HUES64 (cell line): Measurements from ENCODE around the gene CHST15.

ENCODE experiments used
- H3K27ac ChIP-seq: 2 replicates; pipeline ENCODE4 v1.7.0; 2013; ENCODE audit warnings: low read depth, low read length, inconsistent platforms
- H3K27me3 ChIP-seq: 2 replicates; pipeline ENCODE4 v1.6.1; 2013; ENCODE audit warnings: mild to moderate bottlenecking, low read length; ENCODE audit not compliant: insufficient read depth
- H3K36me3 ChIP-seq: 2 replicates; pipeline ENCODE4 v1.6.1; 2013; ENCODE audit warnings: mild to moderate bottlenecking, low read length; ENCODE audit not compliant: insufficient read depth
- H3K4me1 ChIP-seq: 2 replicates; pipeline ENCODE4 v1.6.1; 2013; ENCODE audit warnings: mild to moderate bottlenecking, low read length, moderate library complexity; ENCODE audit not compliant: insufficient read depth
- H3K4me3 ChIP-seq: 2 replicates; pipeline ENCODE4 v1.5.1; 2013; ENCODE audit warnings: mild to moderate bottlenecking, low read length, moderate library complexity
- H3K9ac ChIP-seq: 2 replicates; pipeline ENCODE4 v1.6.1; 2013; ENCODE audit warnings: mild to moderate bottlenecking, low read depth, low read length
- H3K9me3 ChIP-seq: 2 replicates; pipeline ENCODE4 v1.6.1; 2013; ENCODE audit warnings: low read depth, low read length; ENCODE audit not compliant: insufficient read depth
- WGBS: fragments of 150-250, 120-280 bp; methylation state at CpG from one replicate; pipeline ENCODE4 v1.1.7; 2013; ENCODE audit warnings: missing lambda C conversion rate; 5-methylcytosine and 5-hydroxymethylcytosine counted together

Gene CHST15

GRCh38 chr10:123991611-123992570 is 101.5 kb downstream of the CHST15 start:
- 21% methylated on average over 92 of the region's 92 CpGs for WGBS
- H3K36me3 ChIP-seq = no peaks in the 10 kb centered on the region
- no peaks in the 10 kb centered on the region for H3K9me3 ChIP-seq
- H3K27me3 ChIP-seq = peaks cover 64% of the 10 kb centered on the region
- H3K27ac ChIP-seq = no peak overlapping the region
- H3K4me1 ChIP-seq = peaks cover 6% of the 10 kb centered on the region; the same call in 1 of the 2 replicates
- H3K9ac ChIP-seq = 0 out of 2 replicates have a peak overlapping the region, but pooled peaks have one; percentile 26
- peak overlapping the region; percentile 40 for H3K4me3 ChIP-seq

GRCh38 chr10:123990889-123991288 is 102.5 kb downstream of the CHST15 start:
- no peaks in the 10 kb centered on the region for H3K9me3 ChIP-seq
- no peaks in the 10 kb centered on the region for H3K36me3 ChIP-seq
- peaks cover 6% of the 10 kb centered on the region; the same call in 1 of the 2 replicates for H3K4me1 ChIP-seq
- H3K27me3 ChIP-seq = peaks cover 64% of the 10 kb centered on the region
- H3K9ac ChIP-seq = no peak overlapping the region
- WGBS = 82% methylated on average over 10 of the region's 10 CpGs
- H3K27ac ChIP-seq = no peak overlapping the region
- 0 out of 2 replicates have a peak overlapping the region, but pooled peaks have one; percentile 7 for H3K4me3 ChIP-seq

GRCh38 chr10:123988694-123989093 is 104.7 kb downstream of the CHST15 start:
- no peaks in the 10 kb centered on the region for H3K9me3 ChIP-seq
- H3K4me3 ChIP-seq = no peak overlapping the region
- no peaks in the 10 kb centered on the region for H3K4me1 ChIP-seq
- WGBS = 90% methylated on average over 2 of the region's 2 CpGs
- H3K36me3 ChIP-seq = no peaks in the 10 kb centered on the region
- peaks cover 49% of the 10 kb centered on the region for H3K27me3 ChIP-seq
- H3K9ac ChIP-seq = no peak overlapping the region
- H3K27ac ChIP-seq = no peak overlapping the region

GRCh38 chr10:123986736-123987135 is 106.7 kb downstream of the CHST15 start:
- Histone ChIP-seq H3K9ac (no peak overlapping the region), H3K9me3 (no peaks in the 10 kb centered on the region), H3K4me3 (no peak overlapping the region), H3K36me3 (no peaks in the 10 kb centered on the region), H3K27ac (no peak overlapping the region), H3K4me1 (no peaks in the 10 kb centered on the region), H3K27me3 (peaks cover 32% of the 10 kb centered on the region)
- WGBS = 56% methylated on average over 1 of the region's 1 CpG

GRCh38 chr10:123974406-123974805 is 119.0 kb downstream of the CHST15 start:
- H3K27ac ChIP-seq = no peak overlapping the region
- H3K9me3 ChIP-seq = peaks cover 7% of the 10 kb centered on the region; the same call in 1 of the 2 replicates
- H3K4me3 ChIP-seq = no peak overlapping the region
- no peak overlapping the region for H3K9ac ChIP-seq
- WGBS = 89% methylated on average over 4 of the region's 4 CpGs
- H3K27me3 ChIP-seq = peaks cover 49% of the 10 kb centered on the region
- no peaks in the 10 kb centered on the region for H3K36me3 ChIP-seq
- H3K4me1 ChIP-seq = no peaks in the 10 kb centered on the region; the same call in 1 of the 2 replicates

- Histone ChIP-seq H3K27ac (no peak overlapping the region), H3K9ac (no peak overlapping the region), H3K36me3 (no peaks in the 10 kb centered on the region), H3K4me1 (no peaks in the 10 kb centered on the region; the same call in 1 of the 2 replicates), H3K9me3 (peaks cover 7% of the 10 kb centered on the region; the same call in 1 of the 2 replicates), H3K4me3 (peak overlapping the region; percentile 62), H3K27me3 (peaks cover 62% of the 10 kb centered on the region)
- 5% methylated on average over 62 of the region's 62 CpGs for WGBS
These were observed 120.7 kb downstream of the CHST15 start for GRCh38 chr10:123972481-123973401.

- Histone ChIP-seq H3K4me1 (peaks cover 3% of the 10 kb centered on the region; the same call in 1 of the 2 replicates), H3K27me3 (peaks cover 63% of the 10 kb centered on the region), H3K4me3 (no peak overlapping the region), H3K9me3 (peaks cover 7% of the 10 kb centered on the region; the same call in 1 of the 2 replicates), H3K27ac (no peak overlapping the region), H3K9ac (no peak overlapping the region), H3K36me3 (no peaks in the 10 kb centered on the region)
- WGBS = 69% methylated on average over 4 of the region's 4 CpGs
These were observed 122.5 kb downstream of the CHST15 start for GRCh38 chr10:123970927-123971286.

- H3K9ac ChIP-seq = no peak overlapping the region
These were observed 123.0 kb downstream of the CHST15 start for GRCh38 chr10:123970207-123970926.

GRCh38 chr10:123967626-123968243 is 125.7 kb downstream of the CHST15 start:
- H3K9me3 ChIP-seq = no peaks in the 10 kb centered on the region
- H3K4me3 ChIP-seq = no peak overlapping the region
- no peaks in the 10 kb centered on the region for H3K36me3 ChIP-seq
- peaks cover 38% of the 10 kb centered on the region for H3K27me3 ChIP-seq
- no peak overlapping the region for H3K27ac ChIP-seq
- 10% methylated on average over 19 of the region's 19 CpGs for WGBS
- H3K9ac ChIP-seq = no peak overlapping the region
- 0 out of 2 replicates have a peak, but pooled peaks cover 3% of the 10 kb centered on the region for H3K4me1 ChIP-seq

More at GRCh38 chr10:123970207-123970926, 123.0 kb downstream of the CHST15 start:
- 52% methylated on average over 24 of the region's 25 CpGs for whole genome bisulfite sequencing
- H3K27me3 ChIP-seq = peaks cover 63% of the 10 kb centered on the region
- peaks cover 3% of the 10 kb centered on the region; the same call in 1 of the 2 replicates for H3K4me1 ChIP-seq
- no peak overlapping the region for H3K27ac ChIP-seq
- H3K9me3 ChIP-seq = peaks cover 7% of the 10 kb centered on the region; the same call in 1 of the 2 replicates
- peak overlapping the region; percentile 34 for H3K4me3 ChIP-seq
- no peaks in the 10 kb centered on the region for H3K36me3 ChIP-seq

GRCh38 chr10:123966896-123967231 is 126.5 kb downstream of the CHST15 start:
- Histone ChIP-seq H3K4me3 (no peak overlapping the region), H3K27ac (no peak overlapping the region), H3K4me1 (0 out of 2 replicates have a peak, but pooled peaks cover 3% of the 10 kb centered on the region), H3K36me3 (no peaks in the 10 kb centered on the region), H3K9ac (no peak overlapping the region), H3K9me3 (no peaks in the 10 kb centered on the region), H3K27me3 (peaks cover 33% of the 10 kb centered on the region)
- 71% methylated on average over 7 of the region's 7 CpGs for whole genome bisulfite sequencing
